ENCODE measurements around the gene AUNIP. TPM values are rescaled to one million over a fixed set of nuclear protein-coding genes. Genes with fewer than 3 reads are reported as not detected.

Gene AUNIP
- total RNA-seq, 1 donor from 2014 or later: 1.9 TPM

DNA sequence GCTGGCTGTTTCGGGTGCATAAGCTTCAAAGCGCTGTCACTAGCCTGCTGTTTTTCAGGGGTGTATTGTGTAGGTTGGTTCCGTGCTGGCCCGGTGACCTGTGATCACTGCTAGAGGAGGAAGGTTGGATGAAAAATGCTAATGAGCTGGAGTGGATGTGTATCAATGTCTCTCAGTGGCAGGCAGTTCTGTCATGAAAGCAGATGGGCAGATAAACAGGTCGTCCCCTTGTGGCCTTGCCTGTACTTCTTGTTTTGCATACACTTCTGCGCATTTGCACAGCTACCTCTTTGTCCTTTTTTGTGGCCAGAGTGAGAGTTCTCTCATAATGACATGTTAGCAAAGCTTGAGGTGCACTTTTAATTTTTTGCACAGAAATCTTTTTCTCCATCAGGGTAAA is 56.3 kb downstream of the AUNIP start:
- DNase-seq (ENCODE audit: extremely low spot score, unreplicated experiment): no peak
- no peaks in the 10 kb centered on the region for H3K9me3 Mint-ChIP-seq (ENCODE audit: unreplicated experiment)
- H3K4me1 Mint-ChIP-seq (ENCODE audit: unreplicated experiment): peaks cover 62% of the 10 kb centered on the region
- TF ChIP-seq, protein P1, sequence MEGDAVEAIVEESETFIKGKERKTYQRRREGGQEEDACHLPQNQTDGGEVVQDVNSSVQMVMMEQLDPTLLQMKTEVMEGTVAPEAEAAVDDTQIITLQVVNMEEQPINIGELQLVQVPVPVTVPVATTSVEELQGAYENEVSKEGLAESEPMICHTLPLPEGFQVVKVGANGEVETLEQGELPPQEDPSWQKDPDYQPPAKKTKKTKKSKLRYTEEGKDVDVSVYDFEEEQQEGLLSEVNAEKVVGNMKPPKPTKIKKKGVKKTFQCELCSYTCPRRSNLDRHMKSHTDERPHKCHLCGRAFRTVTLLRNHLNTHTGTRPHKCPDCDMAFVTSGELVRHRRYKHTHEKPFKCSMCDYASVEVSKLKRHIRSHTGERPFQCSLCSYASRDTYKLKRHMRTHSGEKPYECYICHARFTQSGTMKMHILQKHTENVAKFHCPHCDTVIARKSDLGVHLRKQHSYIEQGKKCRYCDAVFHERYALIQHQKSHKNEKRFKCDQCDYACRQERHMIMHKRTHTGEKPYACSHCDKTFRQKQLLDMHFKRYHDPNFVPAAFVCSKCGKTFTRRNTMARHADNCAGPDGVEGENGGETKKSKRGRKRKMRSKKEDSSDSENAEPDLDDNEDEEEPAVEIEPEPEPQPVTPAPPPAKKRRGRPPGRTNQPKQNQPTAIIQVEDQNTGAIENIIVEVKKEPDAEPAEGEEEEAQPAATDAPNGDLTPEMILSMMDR (IDR thresholded peaks at IDR 0.05): no peak
- peak overlapping the region; percentile 0 for H3K4me3 Mint-ChIP-seq (ENCODE audit: unreplicated experiment)
- H3K36me3 Mint-ChIP-seq (ENCODE audit: unreplicated experiment): peaks cover 7% of the 10 kb centered on the region
- no peaks in the 10 kb centered on the region for H3K27me3 Mint-ChIP-seq (ENCODE audit: unreplicated experiment)
- H3K27ac Mint-ChIP-seq (ENCODE audit: unreplicated experiment): no peak overlapping the region

DNA sequence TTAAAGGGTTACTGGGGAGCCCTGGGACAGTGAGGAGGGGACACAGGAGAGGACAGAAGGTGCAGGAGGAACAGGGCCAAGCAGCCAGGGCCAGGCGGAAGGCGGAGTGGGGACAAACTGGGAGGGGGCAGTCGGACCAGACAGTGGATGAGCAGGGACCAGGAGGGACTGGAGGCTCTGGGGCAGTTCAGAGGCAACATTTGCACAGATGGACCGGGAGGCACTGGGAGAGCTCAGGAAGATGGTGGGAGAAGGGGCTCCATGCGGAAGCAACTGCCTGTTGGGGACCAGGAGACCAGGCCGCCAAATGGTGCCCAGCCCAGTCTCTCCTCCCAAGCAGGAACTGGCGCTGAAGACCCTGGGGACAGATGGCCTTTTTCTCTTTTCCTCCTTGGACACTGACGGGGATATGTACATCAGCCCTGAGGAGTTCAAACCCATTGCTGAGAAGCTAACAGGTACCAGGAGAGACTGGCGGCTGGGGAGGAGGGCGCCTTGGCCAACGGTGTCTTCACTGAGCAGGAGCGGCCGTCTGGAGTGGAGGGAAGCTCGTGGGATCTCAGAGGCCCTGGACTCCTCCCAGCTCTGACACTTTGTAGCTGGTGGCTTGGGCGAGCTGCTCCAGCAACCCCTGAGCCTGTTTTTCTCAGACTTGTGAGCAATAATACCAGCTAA is 58.4 kb downstream of the AUNIP start:
- Mint-ChIP-seq H3K4me3 (ENCODE audit: unreplicated experiment) (peak overlapping the region; percentile 80), H3K27me3 (ENCODE audit: unreplicated experiment) (no peaks in the 10 kb centered on the region), H3K27ac (ENCODE audit: unreplicated experiment) (peak overlapping the region; percentile 71), H3K36me3 (ENCODE audit: unreplicated experiment) (peaks cover 3% of the 10 kb centered on the region), H3K4me1 (ENCODE audit: unreplicated experiment) (peaks cover 64% of the 10 kb centered on the region), H3K9me3 (ENCODE audit: unreplicated experiment) (no peaks in the 10 kb centered on the region)
- DNase-seq (ENCODE audit: extremely low spot score, unreplicated experiment): no peak
- TF ChIP-seq, protein P1 (IDR thresholded peaks at IDR 0.05): no peak

DNA sequence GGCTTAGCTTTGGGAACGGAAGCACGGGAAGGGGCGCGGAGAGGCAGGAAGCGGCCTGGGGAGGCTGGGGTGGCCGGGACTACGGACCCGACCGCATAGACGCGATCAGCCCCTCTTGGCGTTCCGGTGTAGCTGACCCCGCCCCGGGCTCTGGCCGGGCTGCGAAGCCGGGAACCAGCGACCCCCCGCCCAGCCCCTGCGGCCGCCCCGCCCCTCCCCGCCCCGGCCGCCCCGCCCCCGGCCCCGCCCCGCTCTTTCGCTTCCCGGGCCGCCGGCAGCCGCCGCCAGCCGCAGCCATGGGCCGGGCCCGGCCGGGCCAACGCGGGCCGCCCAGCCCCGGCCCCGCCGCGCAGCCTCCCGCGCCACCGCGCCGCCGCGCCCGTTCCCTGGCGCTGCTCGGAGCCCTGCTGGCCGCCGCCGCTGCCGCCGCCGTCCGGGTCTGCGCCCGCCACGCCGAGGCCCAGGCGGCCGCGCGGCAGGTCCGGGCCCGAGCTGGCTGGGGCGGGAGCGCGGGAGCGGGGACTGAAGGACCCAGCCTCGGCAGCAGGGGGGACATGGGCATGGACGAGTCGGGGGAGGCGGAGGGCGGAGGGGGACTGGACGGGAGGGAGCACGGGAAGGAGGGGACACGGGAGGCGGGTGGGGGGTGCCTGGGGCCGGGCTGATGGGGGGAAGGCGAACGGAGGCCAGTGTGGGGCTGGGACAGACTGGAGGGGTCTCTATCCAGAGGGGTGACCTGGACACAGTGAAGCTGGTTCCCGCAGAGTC is 59.1 kb downstream of the AUNIP start, which contains the start of gene SELENON:
Gene SELENON (plus strand): TSS at position 259 of the 768 bp plus-strand sequence. CDS start 38 bp downstream, at position 297.
- Mint-ChIP-seq H3K9me3 (ENCODE audit: unreplicated experiment) (no peaks in the 10 kb centered on the region), H3K27me3 (ENCODE audit: unreplicated experiment) (no peaks in the 10 kb centered on the region), H3K27ac (ENCODE audit: unreplicated experiment) (peak within 1 kb of the TSS; percentile 71), H3K4me3 (ENCODE audit: unreplicated experiment) (peak within 1 kb of the TSS; percentile 80), H3K4me1 (ENCODE audit: unreplicated experiment) (peaks cover 64% of the 10 kb centered on the region), H3K36me3 (ENCODE audit: unreplicated experiment) (peaks cover under 1% of the 10 kb centered on the region)
- DNase-seq (ENCODE audit: extremely low spot score, unreplicated experiment): no peak
- TF ChIP-seq, protein P1 (IDR thresholded peaks at IDR 0.05): no peak

DNA sequence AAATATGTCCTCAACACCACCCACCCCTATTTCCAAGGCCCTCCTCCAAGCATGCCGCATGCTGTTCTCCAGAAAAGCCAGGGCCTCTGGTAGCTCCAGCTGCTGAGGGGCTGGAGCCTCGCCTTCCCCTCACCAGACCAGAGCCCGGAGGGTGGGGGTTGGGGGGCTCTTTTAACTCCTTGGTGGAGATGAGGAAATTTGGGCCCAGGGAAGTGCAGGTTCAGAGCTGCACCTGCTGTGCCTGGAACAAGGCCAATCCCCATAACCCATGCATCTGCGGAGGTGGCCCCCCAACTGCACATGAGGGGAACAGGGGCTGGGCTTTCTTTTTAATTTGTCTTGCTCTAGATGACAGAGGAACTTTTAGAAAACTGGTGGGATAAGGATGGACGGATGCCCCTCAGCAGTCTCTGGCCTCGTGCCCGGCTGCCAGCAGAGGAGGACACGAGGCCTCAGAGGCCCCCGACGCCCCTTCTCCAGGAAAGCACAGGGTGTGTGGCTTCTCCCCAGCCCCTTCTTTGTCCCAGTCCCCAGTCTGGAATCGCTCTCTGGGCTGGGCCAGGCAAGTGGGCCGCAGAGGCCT is 59.8 kb downstream of the AUNIP start:
- no peaks in the 10 kb centered on the region for H3K27me3 Mint-ChIP-seq (ENCODE audit: unreplicated experiment)
- peaks cover 60% of the 10 kb centered on the region for H3K4me1 Mint-ChIP-seq (ENCODE audit: unreplicated experiment)
- H3K9me3 Mint-ChIP-seq (ENCODE audit: unreplicated experiment): no peaks in the 10 kb centered on the region
- peak overlapping the region; percentile 70 for H3K27ac Mint-ChIP-seq (ENCODE audit: unreplicated experiment)
- TF ChIP-seq, protein P1 (IDR thresholded peaks at IDR 0.05): no peak
- no peaks in the 10 kb centered on the region for H3K36me3 Mint-ChIP-seq (ENCODE audit: unreplicated experiment)
- peak overlapping the region; percentile 68 for H3K4me3 Mint-ChIP-seq (ENCODE audit: unreplicated experiment)
- no peak for DNase-seq (ENCODE audit: extremely low spot score, unreplicated experiment)
